HG03103 (cell line): Measurements from ENCODE around the gene TMEM117.
"Not testable (repeated sequence)": the region's sequence is repeated elsewhere in the genome, so short reads cannot be mapped to it uniquely, and the experiment has no call there.

Experiments
- ATAC-seq: cut with Tn5 transposase; IDR thresholded peaks from one replicate; pipeline ENCODE4 v1.9.1; 2021; ENCODE audit warnings: low read depth; ENCODE audit not compliant: unreplicated experiment

The TMEM117 gene

GRCh38 chr12:44003721-44004120 lies 167.8 kb downstream of the TMEM117 start:
- no peak for ATAC-seq

- peak; percentile 64 for ATAC-seq
These were observed 179.6 kb downstream of the TMEM117 start for GRCh38 chr12:44015333-44015941.

GRCh38 chr12:44017216-44017615 lies 181.3 kb downstream of the TMEM117 start:
- no peak for ATAC-seq

- no peak for ATAC-seq
These were observed 183.2 kb downstream of the TMEM117 start for GRCh38 chr12:44019118-44019517.

- ATAC-seq: no peak
These were observed 184.7 kb downstream of the TMEM117 start for GRCh38 chr12:44020555-44020954.

GRCh38 chr12:44021471-44021971 lies 185.6 kb downstream of the TMEM117 start:
- ATAC-seq: peak; percentile 83

GRCh38 chr12:44025499-44025898 lies 189.6 kb downstream of the TMEM117 start:
- ATAC-seq: no peak

- ATAC-seq: no peak
These were observed 190.2 kb downstream of the TMEM117 start for GRCh38 chr12:44026046-44026445.

GRCh38 chr12:44026926-44027325 lies 191.0 kb downstream of the TMEM117 start:
- ATAC-seq: not testable (repeated sequence)

GRCh38 chr12:44029194-44029593 lies 193.3 kb downstream of the TMEM117 start:
- no peak for ATAC-seq

- no peak for ATAC-seq
These were observed 195.7 kb downstream of the TMEM117 start for GRCh38 chr12:44031472-44032185.

GRCh38 chr12:44034906-44035305 lies 199.0 kb downstream of the TMEM117 start:
- no peak for ATAC-seq

- no peak for ATAC-seq
These were observed 201.1 kb downstream of the TMEM117 start for GRCh38 chr12:44036875-44037443.

- ATAC-seq: no peak
These were observed 202.5 kb downstream of the TMEM117 start for GRCh38 chr12:44038411-44038810.

GRCh38 chr12:44044491-44044890 lies 208.6 kb downstream of the TMEM117 start:
- ATAC-seq: not testable (repeated sequence)

GRCh38 chr12:44046732-44047417 lies 211.0 kb downstream of the TMEM117 start:
- ATAC-seq: no peak

GRCh38 chr12:44052554-44052953 lies 216.7 kb downstream of the TMEM117 start:
- no peak for ATAC-seq

- no peak for ATAC-seq
These were observed 217.8 kb downstream of the TMEM117 start for GRCh38 chr12:44053549-44054127.

GRCh38 chr12:44054281-44054680 lies 218.4 kb downstream of the TMEM117 start:
- no peak for ATAC-seq

GRCh38 chr12:44058366-44058765 lies 222.5 kb downstream of the TMEM117 start:
- ATAC-seq: no peak

- no peak for ATAC-seq
These were observed 223.6 kb downstream of the TMEM117 start for GRCh38 chr12:44059476-44059875.
